ENCODE data around the gene PPARG. TPM values are rescaled to one million over a fixed set of nuclear protein-coding genes. Genes with fewer than 3 reads are reported as not detected.

The PPARG gene
- total and polyA plus RNA-seq, 2 of the 13 experiments (the other 11 are each of a cell fraction or from before 2014, with no cell fraction given): 13.9 to 58.3 TPM

DNA sequence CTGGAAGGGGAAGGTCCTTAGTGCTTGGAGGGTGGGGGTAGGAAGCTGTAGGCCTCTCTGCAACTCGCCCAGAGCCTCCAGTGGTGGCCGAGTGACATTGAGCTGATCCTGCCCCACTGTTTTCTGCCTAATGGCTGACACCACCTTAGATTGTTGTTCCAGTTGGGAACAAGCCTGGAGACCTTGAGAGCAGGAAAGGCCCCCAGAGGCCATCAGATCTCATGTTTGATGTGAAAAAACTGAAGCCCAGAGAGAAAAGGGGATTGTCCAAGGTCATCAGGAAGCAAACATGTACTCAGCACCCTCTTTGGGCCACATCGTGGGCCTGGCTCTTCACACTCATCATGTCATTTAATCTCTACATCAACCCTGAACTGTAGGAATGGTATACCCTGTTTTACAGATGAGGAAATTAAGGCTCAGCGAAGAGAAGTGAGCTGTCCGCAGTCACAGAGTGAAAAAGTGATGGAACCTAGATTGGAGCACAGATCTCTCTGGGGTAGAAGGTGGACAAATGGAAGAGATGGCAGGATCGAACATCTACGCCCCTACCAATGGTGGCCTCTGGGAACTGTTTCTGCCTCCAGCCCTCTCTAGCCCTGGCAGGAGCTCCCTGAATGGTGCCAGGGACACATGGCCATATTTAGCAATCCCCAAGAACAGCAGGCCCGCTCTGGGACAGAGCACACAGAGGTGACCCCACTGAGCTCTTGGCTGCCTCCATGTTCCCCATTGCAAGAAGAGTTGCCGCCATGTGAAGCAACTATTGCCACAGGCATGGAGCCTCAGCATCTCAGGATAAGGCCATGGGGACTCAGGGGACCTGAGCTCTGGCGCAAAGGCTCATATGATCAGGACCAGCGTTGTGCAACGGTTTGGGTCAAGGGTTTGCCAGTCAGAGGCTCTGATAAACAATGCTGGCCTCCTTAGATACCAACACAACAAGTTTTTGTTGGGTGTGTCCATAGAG is 163.8 kb downstream of the PPARG start (continued):
- no peak for TF ChIP-seq BRD4 (CRISPR knock-in tag; IDR thresholded peaks at IDR 0.05)
- no peak for TF ChIP-seq SMYD3 (CRISPR knock-in tag; IDR thresholded peaks at IDR 0.05)
- 0 out of 2 replicates have a peak, but pooled peaks have one; percentile 27 for TF ChIP-seq MXD4 (CRISPR knock-in tag; IDR thresholded peaks at IDR 0.05)
- TF ChIP-seq GTF3A (CRISPR knock-in tag; conservative IDR thresholded peaks at IDR 0.05): 0 out of 2 replicates have a peak, but pooled peaks have one; percentile 37
- no peak for TF ChIP-seq HHEX (CRISPR knock-in tag; IDR thresholded peaks at IDR 0.05)
- TF ChIP-seq POLR2AphosphoS2 (IDR thresholded peaks at IDR 0.05; ENCODE audit: low read depth, low read length): no peak
- TF ChIP-seq ZSCAN21 (CRISPR knock-in tag; IDR thresholded peaks at IDR 0.05; ENCODE audit: borderline replicate concordance): no peak
- TF ChIP-seq FLYWCH1 (CRISPR knock-in tag; IDR thresholded peaks at IDR 0.05): 0 out of 2 replicates have a peak, but pooled peaks have one; percentile 60
- TF ChIP-seq, protein P1, sequence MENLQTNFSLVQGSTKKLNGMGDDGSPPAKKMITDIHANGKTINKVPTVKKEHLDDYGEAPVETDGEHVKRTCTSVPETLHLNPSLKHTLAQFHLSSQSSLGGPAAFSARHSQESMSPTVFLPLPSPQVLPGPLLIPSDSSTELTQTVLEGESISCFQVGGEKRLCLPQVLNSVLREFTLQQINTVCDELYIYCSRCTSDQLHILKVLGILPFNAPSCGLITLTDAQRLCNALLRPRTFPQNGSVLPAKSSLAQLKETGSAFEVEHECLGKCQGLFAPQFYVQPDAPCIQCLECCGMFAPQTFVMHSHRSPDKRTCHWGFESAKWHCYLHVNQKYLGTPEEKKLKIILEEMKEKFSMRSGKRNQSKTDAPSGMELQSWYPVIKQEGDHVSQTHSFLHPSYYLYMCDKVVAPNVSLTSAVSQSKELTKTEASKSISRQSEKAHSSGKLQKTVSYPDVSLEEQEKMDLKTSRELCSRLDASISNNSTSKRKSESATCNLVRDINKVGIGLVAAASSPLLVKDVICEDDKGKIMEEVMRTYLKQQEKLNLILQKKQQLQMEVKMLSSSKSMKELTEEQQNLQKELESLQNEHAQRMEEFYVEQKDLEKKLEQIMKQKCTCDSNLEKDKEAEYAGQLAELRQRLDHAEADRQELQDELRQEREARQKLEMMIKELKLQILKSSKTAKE (CRISPR knock-in tag; IDR thresholded peaks at IDR 0.05; ENCODE audit: borderline replicate concordance): peak; percentile 62; the same call in 1 of the 2 replicates
- peak; percentile 46; the same call in 1 of the 2 replicates for TF ChIP-seq NCOR1 (IDR thresholded peaks at IDR 0.05; ENCODE audit: borderline replicate concordance, low read length)
- peak; percentile 5; the same call in 1 of the 2 replicates for TF ChIP-seq ZNF782 (CRISPR knock-in tag; IDR thresholded peaks at IDR 0.05; ENCODE audit: borderline replicate concordance)
- peak; percentile 62 for TF ChIP-seq FOSL2 (CRISPR knock-in tag; IDR thresholded peaks at IDR 0.05)
- TF ChIP-seq FOXP1 (IDR thresholded peaks at IDR 0.05): no peak
- TF ChIP-seq FOXP1 (CRISPR knock-in tag; IDR thresholded peaks at IDR 0.05): peak; percentile 71
- TF ChIP-seq ZNF792 (CRISPR knock-in tag; IDR thresholded peaks at IDR 0.05): peak; percentile 81
- TF ChIP-seq, protein P2, sequence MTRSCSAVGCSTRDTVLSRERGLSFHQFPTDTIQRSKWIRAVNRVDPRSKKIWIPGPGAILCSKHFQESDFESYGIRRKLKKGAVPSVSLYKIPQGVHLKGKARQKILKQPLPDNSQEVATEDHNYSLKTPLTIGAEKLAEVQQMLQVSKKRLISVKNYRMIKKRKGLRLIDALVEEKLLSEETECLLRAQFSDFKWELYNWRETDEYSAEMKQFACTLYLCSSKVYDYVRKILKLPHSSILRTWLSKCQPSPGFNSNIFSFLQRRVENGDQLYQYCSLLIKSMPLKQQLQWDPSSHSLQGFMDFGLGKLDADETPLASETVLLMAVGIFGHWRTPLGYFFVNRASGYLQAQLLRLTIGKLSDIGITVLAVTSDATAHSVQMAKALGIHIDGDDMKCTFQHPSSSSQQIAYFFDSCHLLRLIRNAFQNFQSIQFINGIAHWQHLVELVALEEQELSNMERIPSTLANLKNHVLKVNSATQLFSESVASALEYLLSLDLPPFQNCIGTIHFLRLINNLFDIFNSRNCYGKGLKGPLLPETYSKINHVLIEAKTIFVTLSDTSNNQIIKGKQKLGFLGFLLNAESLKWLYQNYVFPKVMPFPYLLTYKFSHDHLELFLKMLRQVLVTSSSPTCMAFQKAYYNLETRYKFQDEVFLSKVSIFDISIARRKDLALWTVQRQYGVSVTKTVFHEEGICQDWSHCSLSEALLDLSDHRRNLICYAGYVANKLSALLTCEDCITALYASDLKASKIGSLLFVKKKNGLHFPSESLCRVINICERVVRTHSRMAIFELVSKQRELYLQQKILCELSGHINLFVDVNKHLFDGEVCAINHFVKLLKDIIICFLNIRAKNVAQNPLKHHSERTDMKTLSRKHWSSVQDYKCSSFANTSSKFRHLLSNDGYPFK (CRISPR knock-in tag; IDR thresholded peaks at IDR 0.05; ENCODE audit: borderline replicate concordance): no peak
- TF ChIP-seq TBX3 (IDR thresholded peaks at IDR 0.05; ENCODE audit: borderline replicate concordance): 0 out of 2 replicates have a peak, but pooled peaks have one; percentile 28
- TF ChIP-seq ZNF558 (CRISPR knock-in tag; IDR thresholded peaks at IDR 0.05; ENCODE audit: borderline replicate concordance): no peak
- no peak for TF ChIP-seq ZNF431 (CRISPR knock-in tag; IDR thresholded peaks at IDR 0.05; ENCODE audit: borderline replicate concordance, low read depth)
- no peak for TF ChIP-seq ZNF33A (CRISPR knock-in tag; IDR thresholded peaks at IDR 0.05; ENCODE audit: borderline replicate concordance)
- TF ChIP-seq HOXA5 (CRISPR knock-in tag; IDR thresholded peaks at IDR 0.05): no peak
- TF ChIP-seq RFX5 (IDR thresholded peaks at IDR 0.05; ENCODE audit: low read depth, low read length): no peak
- TF ChIP-seq ZNF138 (CRISPR knock-in tag; IDR thresholded peaks at IDR 0.05; ENCODE audit: low read depth): no peak
- no peak for TF ChIP-seq CBX1 (IDR thresholded peaks at IDR 0.05; ENCODE audit: low read depth)
- TF ChIP-seq RBAK (CRISPR knock-in tag; IDR thresholded peaks at IDR 0.05): no peak
- no peak for TF ChIP-seq ZNF772 (CRISPR knock-in tag; IDR thresholded peaks at IDR 0.05)
- no peak for TF ChIP-seq PRPF4 (IDR thresholded peaks at IDR 0.05; ENCODE audit: low read depth, low read length, poor library complexity, severe bottlenecking)

All from HepG2 (cell line).